Adrenal gland (tissue), 12 donors: ENCODE results near the gene COPZ1. TPM values are rescaled to one million over a fixed set of nuclear protein-coding genes. Genes with fewer than 3 reads are reported as not detected.

Source experiments
- DNase-seq, 7 donors: peaks; one replicate each; pipeline ENCODE4 v3.0.0-alpha.2; 2019 to 2020
- H3K27ac ChIP-seq, 5 donors: fragments of 200-600 bp; sonication (generic) in 4 of 5; 1 replicate in 3 of 5; 2 replicates in 2 of 5; pipeline versions ENCODE4 v1.5.1 to v1.8.0; 2016 to 2020; ENCODE audit warnings: mild to moderate bottlenecking in 1 of 5
- H3K27me3 ChIP-seq: fragments of 200-600 bp; 2 replicates; pipeline ENCODE4 v1.8.0; 2021
- H3K36me3 ChIP-seq, 2 donors: fragments of 200-600 bp; replicated peaks in 1 of 2; 1 replicate in 1 of 2; 2 replicates in 1 of 2; pipeline versions ENCODE4 v1.5.1 to v1.8.0; 2018 to 2022
- H3K4me1 ChIP-seq, 2 donors: fragments of 200-600 bp; replicated peaks in 1 of 2; 1 replicate in 1 of 2; 2 replicates in 1 of 2; pipeline versions ENCODE4 v1.5.1 to v1.8.0; 2018 to 2021
- H3K4me3 ChIP-seq, 4 donors: fragments of 200-600 bp; sonication (generic) in 3 of 4; one replicate each; pipeline ENCODE4 v1.5.1; 2016 to 2018
- H3K9me3 ChIP-seq, 3 donors: fragments of 200-600 bp; sonication (generic) in 1 of 3; replicated peaks in 1 of 3; 1 replicate in 2 of 3; 2 replicates in 1 of 3; pipeline versions ENCODE4 v1.5.1 to v1.8.0; 2016 to 2021
- CTCF ChIP-seq, 6 experiments: fragments of 450-650 bp in 4 of 6; fragments of 200-600 bp in 2 of 6; sonication (generic) in 1 of 6; IDR thresholded peaks; 1 replicate in 5 of 6; 2 replicates in 1 of 6; pipeline versions ENCODE4 v1.5.1 to v1.8.0; 2016 to 2021; ENCODE audit warnings: antibody characterized with exemption in 6 of 6, mild to moderate bottlenecking in 2 of 6, moderate library complexity in 1 of 6
- POLR2A ChIP-seq, 2 donors: fragments of 450-650 bp; IDR thresholded peaks; one replicate each; pipeline ENCODE4 v1.6.1; 2017; ENCODE audit warnings: antibody characterized with exemption in 2 of 2, mild to moderate bottlenecking in 2 of 2, moderate library complexity in 1 of 2
- WGBS, 4 donors: extraction: QIAGEN DNeasy Blood & Tissue Kit in 2 of 4; methylation state at CpG; one replicate each; pipeline versions ENCODE4 v1.1.5 to v1.1.7; 2013 to 2017; 5-methylcytosine and 5-hydroxymethylcytosine counted together
- intact Hi-C, 2 donors: fragments of 100-400 bp; cut with DNase I; formaldehyde crosslinking; loops; one replicate each; pipeline versions ENCODE4 v1.14.1 to v1.15.0; 2022 to 2023
- polyA plus RNA-seq, 3 donors: library from polyadenylated mRNA; stranded (reverse); fragments of 200-250 nt in 2 of 3; fragments of 350-450 nt in 1 of 3; fragmentation: Illumina TruSeq in 1 of 3; extraction: RNeasy Lipid Tissue Mini Kit (QIAGEN cat#74804) in 1 of 3; gene quantifications; one replicate each; pipeline ENCODE4 v1.2.3, GENCODE V29; 2013 to 2014
- total RNA-seq, 9 donors: library from RNA; depleted of rRNA in 4 of 9; stranded (reverse); fragments of >200 nt in 4 of 9; fragments of 120-200 nt in 1 of 9; fragmentation: NEBNext Ultra II Directional in 1 of 9; extraction: Animal tissue kit (Norgen Biotek cat#: 25700) in 1 of 9; gene quantifications; one replicate each; pipeline versions ENCODE4 v1.1.0 to v1.2.4, GENCODE V29; 2013 to 2023
- donor health status: healthy with polysubstance abuse.
- donor health status: Bipolar disorder and iron deficiency.
- donor health status: DM: yes; HTN: yes; CAD: no.
- donor health status: DM: no; HTN: no; CAD: no.
- donor health status: DM: no; HTN: no; CAD: no.
- donor health status: DM: yes; HTN: yes; CAD: no.

COPZ1 gene
- total and polyA plus RNA-seq, 12 donors, result 54.7 to 252 (median 152) TPM

- Histone ChIP-seq H3K27me3 (no peaks in the 10 kb centered on the region), H3K4me1 (peaks cover 18 to 21% of the 10 kb centered on the region in 2 donors), H3K4me3 (no peak overlapping the region), H3K27ac (no peak overlapping the region), H3K36me3 (peaks cover 0 to 73% of the 10 kb centered on the region in 2 donors), H3K9me3 (no peaks in the 10 kb centered on the region)
- WGBS, 4 donors, result 86 to 90% (median 88%) methylated on average over 4 of the region's 4 CpGs
- TF ChIP-seq CTCF (IDR thresholded peaks at IDR 0.05) (no peak), POLR2A (IDR thresholded peaks at IDR 0.05) (no peak)
- intact Hi-C loops, result no loop called here
- no peak for DNase-seq
Observed at GRCh38 chr12:54349036-54349435, 24.1 kb downstream of the COPZ1 start.

GRCh38 chr12:54349679-54350078 is 24.7 kb downstream of the COPZ1 start:
- no peak for DNase-seq
- intact Hi-C loops, result no loop called here
- TF ChIP-seq CTCF (IDR thresholded peaks at IDR 0.05) (no peak), POLR2A (IDR thresholded peaks at IDR 0.05) (no peak)
- H3K36me3 ChIP-seq, result peaks cover 0 to 67% of the 10 kb centered on the region in 2 donors
- H3K27ac ChIP-seq, result no peak overlapping the region
- no peak overlapping the region for H3K4me3 ChIP-seq
- no peaks in the 10 kb centered on the region for H3K9me3 ChIP-seq
- H3K4me1 ChIP-seq, result peaks cover 18 to 21% of the 10 kb centered on the region in 2 donors
- H3K27me3 ChIP-seq, result no peaks in the 10 kb centered on the region

- 46 to 84% (median 81%) methylated on average over 3 of the region's 3 CpGs for whole genome bisulfite sequencing, 4 donors
- TF ChIP-seq POLR2A (IDR thresholded peaks at IDR 0.05) (no peak), CTCF (IDR thresholded peaks at IDR 0.05) (no peak)
- Histone ChIP-seq H3K36me3 (peaks cover 0 to 57% of the 10 kb centered on the region in 2 donors), H3K4me1 (peaks cover 18 to 21% of the 10 kb centered on the region in 2 donors), H3K27ac (peak overlapping the region in 1 of 5 donors; percentile 54), H3K27me3 (no peaks in the 10 kb centered on the region), H3K9me3 (no peaks in the 10 kb centered on the region), H3K4me3 (no peak overlapping the region)
- intact Hi-C loops, result no loop called here
- DNase-seq, result no peak
Observed at GRCh38 chr12:54350743-54351142, 25.8 kb downstream of the COPZ1 start.

- no peak for DNase-seq
- TF ChIP-seq CTCF (IDR thresholded peaks at IDR 0.05), result no peak
- no peak for TF ChIP-seq POLR2A (IDR thresholded peaks at IDR 0.05)
- peaks cover 0 to 52% of the 10 kb centered on the region in 2 donors for H3K36me3 ChIP-seq
- peak overlapping the region in 2 of 5 donors; percentile 54 to 70 for H3K27ac ChIP-seq
- no peak overlapping the region for H3K4me3 ChIP-seq
- intact Hi-C loops, result no loop called here
- H3K27me3 ChIP-seq, result no peaks in the 10 kb centered on the region
- H3K9me3 ChIP-seq, result no peaks in the 10 kb centered on the region
- H3K4me1 ChIP-seq, result peaks cover 18 to 21% of the 10 kb centered on the region in 2 donors
- 71 to 93% (median 80%) methylated on average over 4 of the region's 4 CpGs for WGBS, 4 donors
Observed at GRCh38 chr12:54351341-54351740, 26.4 kb downstream of the COPZ1 start.
